HEK293 (cell line): ENCODE data around the gene ASMTL.

ENCODE experiments used
- CTCF ChIA-PET: fragments of 350-600 bp; formaldehyde crosslinking; extraction: SDS; loops from one replicate; lab custom pipeline; 2021; ENCODE audit warnings: antibody characterized with exemption; lab: Yijun Ruan, JAX
- POLR2A ChIA-PET: fragments of 300-600 bp; formaldehyde crosslinking; extraction: SDS; loops from one replicate; lab custom pipeline; 2020; ENCODE audit warnings: antibody characterized with exemption, inconsistent platforms; lab: Yijun Ruan, JAX
- H3K27ac ChIP-seq: fragments of 200-500 bp; sonication (Bioruptor generic); 2 replicates; pipeline ENCODE4 v1.5.1; 2014; ENCODE audit warnings: low read depth, low read length, control low read depth, inconsistent platforms; ENCODE audit errors: extremely low read depth
- H3K36me3 ChIP-seq, 2 experiments: fragments of 200-500 bp in 1 of 2; sonication (Bioruptor generic) in 1 of 2; 1 replicate in 1 of 2; 2 replicates in 1 of 2; pipeline ENCODE4 v1.5.1; 2014 to 2017; ENCODE audit warnings: inconsistent platforms in 2 of 2, low read length in 2 of 2; ENCODE audit not compliant: control insufficient read depth in 2 of 2, insufficient read depth in 1 of 2
- H3K4me1 ChIP-seq: fragments of 200-500 bp; sonication (Bioruptor generic); 2 replicates; pipeline ENCODE4 v1.5.1; 2014; ENCODE audit warnings: mild to moderate bottlenecking, low read length, inconsistent platforms; ENCODE audit not compliant: control insufficient read depth, insufficient read depth
- H3K4me3 ChIP-seq: 2 replicates; pipeline ENCODE4 v1.5.1; 2011; ENCODE audit warnings: low read depth, mild to moderate bottlenecking, control low read depth, low read length, moderate library complexity
- H3K9me3 ChIP-seq: fragments of 200-500 bp; sonication (Bioruptor generic); 2 replicates; pipeline ENCODE4 v1.5.1; 2014; ENCODE audit warnings: low read depth, low read length, inconsistent platforms; ENCODE audit not compliant: control insufficient read depth, insufficient read depth
- EGR2 ChIP-seq: fragments of 450-650 bp; formaldehyde crosslinking; IDR thresholded peaks from 2 replicates; pipeline ENCODE4 v1.5.1; 2016; ENCODE audit warnings: low read depth, missing biosample characterization, missing genetic modification characterization
- FEZF1 ChIP-seq: fragments of 450-650 bp; formaldehyde crosslinking; IDR thresholded peaks from 2 replicates; pipeline ENCODE4 v1.5.1; 2016; ENCODE audit warnings: missing biosample characterization, missing genetic modification characterization
- GLI2 ChIP-seq: fragments of 450-650 bp; formaldehyde crosslinking; IDR thresholded peaks from 2 replicates; pipeline ENCODE4; 2017; ENCODE audit warnings: missing biosample characterization, missing genetic modification characterization, low read depth, borderline replicate concordance
- MZF1 ChIP-seq: fragments of 450-650 bp; formaldehyde crosslinking; IDR thresholded peaks from 2 replicates; pipeline ENCODE4 v1.5.1; 2017; ENCODE audit warnings: missing biosample characterization, missing genetic modification characterization, borderline replicate concordance
- SCRT2 ChIP-seq: fragments of 450-650 bp; formaldehyde crosslinking; IDR thresholded peaks from 2 replicates; pipeline ENCODE4 v1.5.1; 2016; ENCODE audit warnings: missing biosample characterization, missing genetic modification characterization
- SP3 ChIP-seq: fragments of 450-650 bp; formaldehyde crosslinking; IDR thresholded peaks from 2 replicates; pipeline ENCODE4 v1.5.1; 2016; ENCODE audit warnings: missing biosample characterization, missing genetic modification characterization
- SP7 ChIP-seq: fragments of 450-650 bp; formaldehyde crosslinking; IDR thresholded peaks from 2 replicates; pipeline ENCODE4 v1.5.1; 2016; ENCODE audit warnings: missing biosample characterization, missing genetic modification characterization
- ZBTB17 ChIP-seq: fragments of 450-650 bp; formaldehyde crosslinking; IDR thresholded peaks from 2 replicates; pipeline ENCODE4 v1.5.1; 2016; ENCODE audit warnings: missing biosample characterization, missing genetic modification characterization
- ZEB2 ChIP-seq: fragments of 450-650 bp; formaldehyde crosslinking; IDR thresholded peaks from 2 replicates; pipeline ENCODE4 v1.5.1; 2016; ENCODE audit warnings: missing biosample characterization, missing genetic modification characterization
- ZFHX2 ChIP-seq: fragments of 450-650 bp; formaldehyde crosslinking; conservative IDR thresholded peaks from 2 replicates; pipeline ENCODE4 v1.5.1; 2016; ENCODE audit warnings: missing biosample characterization, missing genetic modification characterization
- ZIC2 ChIP-seq: fragments of 450-650 bp; formaldehyde crosslinking; IDR thresholded peaks from 2 replicates; pipeline ENCODE4 v1.5.1; 2016; ENCODE audit warnings: missing biosample characterization, missing genetic modification characterization
- ZNF292 ChIP-seq: fragments of 450-650 bp; formaldehyde crosslinking; IDR thresholded peaks from 2 replicates; pipeline ENCODE4 v1.5.1; 2016; ENCODE audit warnings: low read depth, missing biosample characterization, missing genetic modification characterization, borderline replicate concordance
- ZNF366 ChIP-seq: fragments of 450-650 bp; formaldehyde crosslinking; conservative IDR thresholded peaks from 2 replicates; pipeline ENCODE4 v1.5.1; 2016; ENCODE audit warnings: missing biosample characterization, missing genetic modification characterization
- ZNF37A ChIP-seq: fragments of 450-650 bp; IDR thresholded peaks from 2 replicates; pipeline ENCODE4 v1.5.1; 2018; ENCODE audit warnings: missing biosample characterization, missing genetic modification characterization
- ZNF521 ChIP-seq: fragments of 450-650 bp; formaldehyde crosslinking; IDR thresholded peaks from 2 replicates; pipeline ENCODE4 v1.5.1; 2017; ENCODE audit warnings: missing biosample characterization, mild to moderate bottlenecking, missing genetic modification characterization
- ZNF544 ChIP-seq: fragments of 450-650 bp; formaldehyde crosslinking; IDR thresholded peaks from 2 replicates; pipeline ENCODE4 v1.5.0; 2017; ENCODE audit warnings: missing biosample characterization, missing genetic modification characterization
- ZNF549 ChIP-seq: fragments of 450-650 bp; IDR thresholded peaks from 2 replicates; pipeline ENCODE4 v1.5.1; 2018; ENCODE audit warnings: missing biosample characterization, missing genetic modification characterization, mild to moderate bottlenecking, inconsistent platforms, moderate library complexity
- ZNF707 ChIP-seq: fragments of 450-650 bp; formaldehyde crosslinking; IDR thresholded peaks from 2 replicates; pipeline ENCODE4 v1.5.1; 2016; ENCODE audit warnings: missing biosample characterization, missing genetic modification characterization
- ZNF791 ChIP-seq: fragments of 450-650 bp; formaldehyde crosslinking; IDR thresholded peaks from 2 replicates; pipeline ENCODE4 v1.5.1; 2016; ENCODE audit warnings: missing biosample characterization, missing genetic modification characterization
- TF ChIP-seq, protein P1 (sequence below): fragments of 450-650 bp; formaldehyde crosslinking; IDR thresholded peaks from 2 replicates; pipeline ENCODE4; 2016; ENCODE audit warnings: missing biosample characterization, missing genetic modification characterization
- TF ChIP-seq, protein P2 (sequence below): fragments of 450-650 bp; formaldehyde crosslinking; IDR thresholded peaks from 2 replicates; pipeline ENCODE4 v1.5.1; 2016; ENCODE audit warnings: missing biosample characterization, missing genetic modification characterization

ASMTL gene

GRCh38 chrX:1397001-1397400 lies 55.7 kb downstream of the ASMTL start:
- Histone ChIP-seq H3K4me3 (no peak overlapping the region), H3K36me3 (peaks cover 30 to 68% of the 10 kb centered on the region in 2 experiments; a peak in 2 of 3 replicates), H3K9me3 (no peaks in the 10 kb centered on the region)
- POLR2A ChIA-PET: no interaction called here
- TF ChIP-seq EGR2 (tag by site-specific recombination): peak; percentile 44; the same call in 1 of the 2 replicates
- TF ChIP-seq, protein P1, sequence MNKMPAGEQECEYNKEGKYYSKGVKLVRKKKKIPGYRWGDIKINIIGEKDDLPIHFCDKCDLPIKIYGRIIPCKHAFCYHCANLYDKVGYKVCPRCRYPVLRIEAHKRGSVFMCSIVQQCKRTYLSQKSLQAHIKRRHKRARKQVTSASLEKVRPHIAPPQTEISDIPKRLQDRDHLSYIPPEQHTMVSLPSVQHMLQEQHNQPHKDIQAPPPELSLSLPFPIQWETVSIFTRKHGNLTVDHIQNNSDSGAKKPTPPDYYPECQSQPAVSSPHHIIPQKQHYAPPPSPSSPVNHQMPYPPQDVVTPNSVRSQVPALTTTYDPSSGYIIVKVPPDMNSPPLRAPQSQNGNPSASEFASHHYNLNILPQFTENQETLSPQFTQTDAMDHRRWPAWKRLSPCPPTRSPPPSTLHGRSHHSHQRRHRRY (tag by site-specific recombination): no peak
- TF ChIP-seq, all 188 proteins: peak for 1
- H3K4me1 ChIP-seq: no peaks in the 10 kb centered on the region; the same call in 1 of the 2 replicates
- no peak overlapping the region for H3K27ac ChIP-seq
- CTCF ChIA-PET: no interaction called here

DNA sequence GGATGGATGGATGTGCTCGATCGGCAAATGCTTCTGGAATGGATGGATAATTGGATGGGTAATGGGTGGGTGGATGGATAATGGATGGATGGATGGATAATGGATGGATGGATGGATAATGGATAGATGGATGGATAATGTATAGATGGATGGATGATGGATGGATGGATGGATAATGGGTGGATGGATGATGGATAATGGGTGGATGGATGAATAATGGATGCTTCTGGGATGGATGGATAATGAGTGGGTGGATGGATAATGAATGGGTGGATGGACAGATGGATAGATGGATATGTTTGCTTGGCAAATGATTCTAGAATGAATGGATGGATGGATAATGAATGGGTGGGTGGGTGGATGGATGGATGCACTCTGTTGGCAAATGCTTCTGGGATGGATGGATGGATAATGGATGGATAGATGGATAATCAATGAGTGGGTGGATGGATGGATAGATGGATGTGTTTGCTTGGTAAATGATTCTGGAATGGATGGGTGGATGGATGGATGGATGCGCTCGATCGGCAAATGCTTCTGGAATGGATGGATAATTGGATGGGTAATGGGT lies 57.0 kb downstream of the ASMTL start:
- peaks cover 34 to 62% of the 10 kb centered on the region in 2 experiments; a peak in 2 of 3 replicates for H3K36me3 ChIP-seq
- no peaks in the 10 kb centered on the region for H3K9me3 ChIP-seq
- peak; percentile 100 for TF ChIP-seq ZBTB17 (tag by site-specific recombination)
- TF ChIP-seq ZNF366 (tag by site-specific recombination): peak; percentile 98
- TF ChIP-seq ZIC2 (tag by site-specific recombination): no peak
- no peak for TF ChIP-seq FEZF1 (tag by site-specific recombination)
- no peak for TF ChIP-seq ZNF37A
- no peak for TF ChIP-seq SCRT2 (tag by site-specific recombination)
- TF ChIP-seq ZNF707: 0 out of 2 replicates have a peak, but pooled peaks have one; percentile 4
- no peak for TF ChIP-seq SP3 (tag by site-specific recombination)
- peak; percentile 55; the same call in 1 of the 2 replicates for TF ChIP-seq EGR2 (tag by site-specific recombination)
- TF ChIP-seq ZFHX2 (tag by site-specific recombination): peak; percentile 59
- no peak for TF ChIP-seq ZNF549 (tag by site-specific recombination)
- TF ChIP-seq ZEB2 (tag by site-specific recombination): no peak
- TF ChIP-seq, all 188 proteins: peak for 5
- H3K4me3 ChIP-seq: no peak overlapping the region
- CTCF ChIA-PET: no interaction called here
- POLR2A ChIA-PET: no interaction called here
- H3K27ac ChIP-seq: no peak overlapping the region
- H3K4me1 ChIP-seq: peaks cover 3% of the 10 kb centered on the region

- ChIA-PET CTCF (no interaction called here), POLR2A (no interaction called here)
- no peak overlapping the region for H3K4me3 ChIP-seq
- peaks cover 3% of the 10 kb centered on the region for H3K4me1 ChIP-seq
- peaks cover 38 to 63% of the 10 kb centered on the region in 2 experiments for H3K36me3 ChIP-seq
- H3K9me3 ChIP-seq: no peaks in the 10 kb centered on the region
- TF ChIP-seq SP7 (tag by site-specific recombination): no peak
- TF ChIP-seq, protein P2, sequence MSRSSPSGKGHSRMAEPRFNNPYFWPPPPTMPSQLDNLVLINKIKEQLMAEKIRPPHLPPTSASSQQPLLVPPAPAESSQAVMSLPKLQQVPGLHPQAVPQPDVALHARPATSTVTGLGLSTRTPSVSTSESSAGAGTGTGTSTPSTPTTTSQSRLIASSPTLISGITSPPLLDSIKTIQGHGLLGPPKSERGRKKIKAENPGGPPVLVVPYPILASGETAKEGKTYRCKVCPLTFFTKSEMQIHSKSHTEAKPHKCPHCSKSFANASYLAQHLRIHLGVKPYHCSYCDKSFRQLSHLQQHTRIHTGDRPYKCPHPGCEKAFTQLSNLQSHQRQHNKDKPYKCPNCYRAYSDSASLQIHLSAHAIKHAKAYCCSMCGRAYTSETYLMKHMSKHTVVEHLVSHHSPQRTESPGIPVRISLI: no peak
- no peak for TF ChIP-seq GLI2
- TF ChIP-seq ZNF544: no peak
- no peak for TF ChIP-seq ZNF791 (tag by site-specific recombination)
- TF ChIP-seq MZF1 (tag by site-specific recombination): no peak
- no peak for TF ChIP-seq ZNF292 (tag by site-specific recombination)
- no peak for TF ChIP-seq ZNF521 (tag by site-specific recombination)
- no peak overlapping the region for H3K27ac ChIP-seq
Observed at GRCh38 chrX:1394731-1395501, 57.8 kb downstream of the ASMTL start.
